Measurements from ENCODE around the gene SEZ6.

Gene SEZ6

GRCh38 chr17:29034510-29034909 lies 28.7 kb upstream of the SEZ6 start:
- no peak overlapping the region for H3K27ac ChIP-seq (ENCODE audit: low read depth, low read length)
- peaks cover 8% of the 10 kb centered on the region for H3K9me3 ChIP-seq (ENCODE audit: insufficient read depth, low read depth, low read length)
- H3K9ac ChIP-seq (ENCODE audit: low read depth, low read length): no peak overlapping the region
- H3K4me3 ChIP-seq (ENCODE audit: low read length): no peak overlapping the region
- H3K36me3 ChIP-seq (ENCODE audit: insufficient read depth, low read length): no peaks in the 10 kb centered on the region
- WGBS: 78% methylated on average over 1 of the region's 1 CpG
- H3K4me1 ChIP-seq (ENCODE audit: insufficient read depth, low read length): peaks cover 55% of the 10 kb centered on the region
- H3K27me3 ChIP-seq (ENCODE audit: insufficient read depth, low read length): no peaks in the 10 kb centered on the region

- Histone ChIP-seq H3K9ac (ENCODE audit: low read depth, low read length) (0 out of 2 replicates have a peak overlapping the region, but pooled peaks have one; percentile 48), H3K27ac (ENCODE audit: low read depth, low read length) (peak overlapping the region; percentile 91)
These were observed 27.0 kb upstream of the SEZ6 start for GRCh38 chr17:29032857-29033197.

GRCh38 chr17:29032013-29032856 lies 26.4 kb upstream of the SEZ6 start:
- Histone ChIP-seq H3K4me3 (ENCODE audit: low read length) (peak overlapping the region; percentile 14; the same call in 1 of the 2 replicates), H3K9me3 (ENCODE audit: insufficient read depth, low read depth, low read length) (peaks cover 8% of the 10 kb centered on the region), H3K27me3 (ENCODE audit: insufficient read depth, low read length) (no peaks in the 10 kb centered on the region), H3K27ac (ENCODE audit: low read depth, low read length) (peak overlapping the region; percentile 91), H3K4me1 (ENCODE audit: insufficient read depth, low read length) (peaks cover 48% of the 10 kb centered on the region), H3K36me3 (ENCODE audit: insufficient read depth, low read length) (no peaks in the 10 kb centered on the region), H3K9ac (ENCODE audit: low read depth, low read length) (peak overlapping the region; percentile 48)
- 15% methylated on average over 10 of the region's 11 CpGs for WGBS

More at GRCh38 chr17:29032857-29033197, 27.0 kb upstream of the SEZ6 start:
- 0 out of 2 replicates have a peak overlapping the region, but pooled peaks have one; percentile 14 for H3K4me3 ChIP-seq (ENCODE audit: low read length)
- no peaks in the 10 kb centered on the region for H3K36me3 ChIP-seq (ENCODE audit: insufficient read depth, low read length)
- peaks cover 8% of the 10 kb centered on the region for H3K9me3 ChIP-seq (ENCODE audit: insufficient read depth, low read depth, low read length)
- peaks cover 46% of the 10 kb centered on the region for H3K4me1 ChIP-seq (ENCODE audit: insufficient read depth, low read length)
- 9% methylated on average over 5 of the region's 6 CpGs for WGBS
- H3K27me3 ChIP-seq (ENCODE audit: insufficient read depth, low read length): no peaks in the 10 kb centered on the region

- Histone ChIP-seq H3K36me3 (ENCODE audit: insufficient read depth, low read length) (no peaks in the 10 kb centered on the region), H3K4me1 (ENCODE audit: insufficient read depth, low read length) (peaks cover 44% of the 10 kb centered on the region), H3K27ac (ENCODE audit: low read depth, low read length) (peak overlapping the region; percentile 91), H3K4me3 (ENCODE audit: low read length) (no peak overlapping the region), H3K9ac (ENCODE audit: low read depth, low read length) (peak overlapping the region; percentile 42; the same call in 1 of the 2 replicates), H3K27me3 (ENCODE audit: insufficient read depth, low read length) (no peaks in the 10 kb centered on the region), H3K9me3 (ENCODE audit: insufficient read depth, low read depth, low read length) (peaks cover 8% of the 10 kb centered on the region)
- WGBS: 59% methylated on average over 5 of the region's 5 CpGs
These were observed 25.7 kb upstream of the SEZ6 start for GRCh38 chr17:29031488-29031887.

- no peak overlapping the region for H3K9ac ChIP-seq (ENCODE audit: low read depth, low read length)
- 88% methylated on average over 6 of the region's 6 CpGs for WGBS
- H3K4me1 ChIP-seq (ENCODE audit: insufficient read depth, low read length): peaks cover 37% of the 10 kb centered on the region
- 0 out of 2 replicates have a peak, but pooled peaks cover 4% of the 10 kb centered on the region for H3K27me3 ChIP-seq (ENCODE audit: insufficient read depth, low read length)
- H3K36me3 ChIP-seq (ENCODE audit: insufficient read depth, low read length): no peaks in the 10 kb centered on the region
- H3K4me3 ChIP-seq (ENCODE audit: low read length): no peak overlapping the region
- no peak overlapping the region for H3K27ac ChIP-seq (ENCODE audit: low read depth, low read length)
- H3K9me3 ChIP-seq (ENCODE audit: insufficient read depth, low read depth, low read length): no peaks in the 10 kb centered on the region
These were observed 18.6 kb upstream of the SEZ6 start for GRCh38 chr17:29024316-29024952.

- peaks cover 44% of the 10 kb centered on the region for H3K4me1 ChIP-seq (ENCODE audit: insufficient read depth, low read length)
- no peak overlapping the region for H3K9ac ChIP-seq (ENCODE audit: low read depth, low read length)
- no peaks in the 10 kb centered on the region for H3K36me3 ChIP-seq (ENCODE audit: insufficient read depth, low read length)
- no peaks in the 10 kb centered on the region for H3K9me3 ChIP-seq (ENCODE audit: insufficient read depth, low read depth, low read length)
- no peak overlapping the region for H3K27ac ChIP-seq (ENCODE audit: low read depth, low read length)
- H3K4me3 ChIP-seq (ENCODE audit: low read length): no peak overlapping the region
- H3K27me3 ChIP-seq (ENCODE audit: insufficient read depth, low read length): 0 out of 2 replicates have a peak, but pooled peaks cover 4% of the 10 kb centered on the region
- 94% methylated on average over 7 of the region's 7 CpGs for whole genome bisulfite sequencing
These were observed 16.2 kb upstream of the SEZ6 start for GRCh38 chr17:29022074-29022473.

- H3K4me1 ChIP-seq (ENCODE audit: insufficient read depth, low read length): peaks cover 50% of the 10 kb centered on the region
- H3K9me3 ChIP-seq (ENCODE audit: insufficient read depth, low read depth, low read length): no peaks in the 10 kb centered on the region
- no peak overlapping the region for H3K9ac ChIP-seq (ENCODE audit: low read depth, low read length)
- WGBS: 92% methylated on average over 7 of the region's 7 CpGs
- 0 out of 2 replicates have a peak, but pooled peaks cover 4% of the 10 kb centered on the region for H3K27me3 ChIP-seq (ENCODE audit: insufficient read depth, low read length)
- no peak overlapping the region for H3K4me3 ChIP-seq (ENCODE audit: low read length)
- H3K27ac ChIP-seq (ENCODE audit: low read depth, low read length): no peak overlapping the region
- H3K36me3 ChIP-seq (ENCODE audit: insufficient read depth, low read length): no peaks in the 10 kb centered on the region
These were observed 15.4 kb upstream of the SEZ6 start for GRCh38 chr17:29021226-29021625.

DNA sequence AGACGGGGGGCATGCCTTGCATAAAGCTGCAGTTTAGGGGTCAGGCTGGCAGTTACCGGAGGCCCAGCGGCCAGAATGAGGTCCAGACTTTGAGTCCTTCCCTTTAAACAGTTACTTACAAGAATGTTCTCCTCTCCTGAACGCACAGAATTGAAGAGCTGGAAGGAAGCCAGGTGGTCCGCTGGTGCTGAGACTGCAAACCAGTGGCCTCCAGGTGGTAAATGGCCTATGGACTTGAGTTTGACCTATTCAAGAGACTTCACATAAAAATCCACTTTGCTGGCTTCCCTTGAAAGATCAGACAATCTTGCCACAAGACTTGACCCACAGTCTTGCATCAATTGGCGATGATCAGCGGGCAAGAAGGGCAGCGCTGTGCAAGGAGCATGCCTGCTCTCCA lies 14.7 kb upstream of the SEZ6 start:
- 86% methylated on average over 8 of the region's 8 CpGs for WGBS
- Histone ChIP-seq H3K9me3 (ENCODE audit: insufficient read depth, low read depth, low read length) (no peaks in the 10 kb centered on the region), H3K4me3 (ENCODE audit: low read length) (no peak overlapping the region), H3K27me3 (ENCODE audit: insufficient read depth, low read length) (0 out of 2 replicates have a peak, but pooled peaks cover 4% of the 10 kb centered on the region), H3K4me1 (ENCODE audit: insufficient read depth, low read length) (peaks cover 52% of the 10 kb centered on the region), H3K9ac (ENCODE audit: low read depth, low read length) (no peak overlapping the region), H3K27ac (ENCODE audit: low read depth, low read length) (no peak overlapping the region), H3K36me3 (ENCODE audit: insufficient read depth, low read length) (no peaks in the 10 kb centered on the region)

- Histone ChIP-seq H3K9me3 (ENCODE audit: insufficient read depth, low read depth, low read length) (no peaks in the 10 kb centered on the region), H3K27ac (ENCODE audit: low read depth, low read length) (no peak overlapping the region; the same call in 1 of the 2 replicates), H3K4me3 (ENCODE audit: low read length) (peak overlapping the region; percentile 28; the same call in 1 of the 2 replicates), H3K4me1 (ENCODE audit: insufficient read depth, low read length) (peaks cover 53% of the 10 kb centered on the region), H3K36me3 (ENCODE audit: insufficient read depth, low read length) (no peaks in the 10 kb centered on the region), H3K27me3 (ENCODE audit: insufficient read depth, low read length) (0 out of 2 replicates have a peak, but pooled peaks cover 4% of the 10 kb centered on the region), H3K9ac (ENCODE audit: low read depth, low read length) (peak overlapping the region; percentile 38)
- WGBS: 25% methylated on average over 39 of the region's 39 CpGs
These were observed 13.8 kb upstream of the SEZ6 start for GRCh38 chr17:29019475-29020181.

- WGBS: 61% methylated on average over 6 of the region's 6 CpGs
- H3K36me3 ChIP-seq (ENCODE audit: insufficient read depth, low read length): no peaks in the 10 kb centered on the region
- H3K4me1 ChIP-seq (ENCODE audit: insufficient read depth, low read length): peaks cover 53% of the 10 kb centered on the region
- no peaks in the 10 kb centered on the region for H3K9me3 ChIP-seq (ENCODE audit: insufficient read depth, low read depth, low read length)
- H3K27me3 ChIP-seq (ENCODE audit: insufficient read depth, low read length): 0 out of 2 replicates have a peak, but pooled peaks cover 4% of the 10 kb centered on the region
- peak overlapping the region; percentile 42; the same call in 1 of the 2 replicates for H3K27ac ChIP-seq (ENCODE audit: low read depth, low read length)
- H3K9ac ChIP-seq (ENCODE audit: low read depth, low read length): no peak overlapping the region
- no peak overlapping the region; the same call in 1 of the 2 replicates for H3K4me3 ChIP-seq (ENCODE audit: low read length)
These were observed 13.1 kb upstream of the SEZ6 start for GRCh38 chr17:29018788-29019474.
